ENCODE results near the gene KCNIP2. TPM values are rescaled to one million over a fixed set of nuclear protein-coding genes. Genes with fewer than 3 reads are reported as not detected.
A peak's percentile ranks its signal among the peaks of the same experiment; 100 is the strongest.

KCNIP2 gene
- total and polyA plus RNA-seq, 2 of the 13 experiments (the other 11 are each of a cell fraction or from before 2014, with no cell fraction given) = 0.42 to 0.70 TPM

DNA sequence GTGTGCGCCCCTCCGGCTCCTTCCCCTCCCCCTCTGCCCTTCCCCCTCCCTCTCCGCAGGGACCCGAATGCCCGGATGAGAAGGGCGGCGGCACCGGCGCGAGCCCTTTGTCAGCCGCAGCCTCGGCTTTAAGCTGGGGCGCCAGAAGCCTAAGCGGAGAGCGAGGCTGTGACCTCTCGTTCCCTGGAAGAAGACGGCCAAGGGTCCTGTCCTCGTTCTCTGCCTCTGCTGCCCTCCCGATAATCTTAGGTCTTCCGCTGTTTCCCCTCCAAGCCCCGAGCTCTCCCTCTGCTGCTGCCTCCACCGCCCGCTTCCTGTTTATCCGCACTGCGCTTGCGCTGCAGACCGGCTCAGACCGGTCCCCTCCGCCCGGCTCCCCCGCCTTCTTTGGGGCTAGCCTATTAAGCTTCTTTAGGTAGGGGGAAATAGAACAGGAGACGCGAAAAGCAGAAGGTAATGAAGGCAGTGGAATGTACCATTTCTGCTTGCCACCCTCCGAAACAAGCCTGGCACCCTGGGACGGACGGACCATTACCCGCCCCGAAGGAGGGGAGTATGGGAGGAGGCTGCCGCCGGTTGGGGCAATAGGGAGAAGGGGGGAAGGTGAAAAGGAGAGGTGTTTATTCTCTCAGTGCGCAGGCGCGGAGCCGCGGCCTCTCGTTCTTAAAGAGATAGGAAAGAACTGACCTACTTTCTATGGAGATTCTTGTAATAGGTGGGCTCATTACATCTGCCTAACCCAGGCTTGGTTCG is 25.3 kb downstream of the KCNIP2 start, which contains the start of gene OGA (continued):
- TF ChIP-seq HNF4G (IDR thresholded peaks at IDR 0.05; ENCODE audit: borderline replicate concordance, low read depth, low read length) = no peak; the same call in 1 of the 2 replicates
- peak; percentile 62; the same call in 1 of the 2 replicates for TF ChIP-seq HNF4G (CRISPR knock-in tag; IDR thresholded peaks at IDR 0.05; ENCODE audit: borderline replicate concordance, low read depth)
- no peak for TF ChIP-seq CERS6 (CRISPR knock-in tag; IDR thresholded peaks at IDR 0.05)
- peak; percentile 67; the same call in 1 of the 2 replicates for TF ChIP-seq KDM5A (IDR thresholded peaks at IDR 0.05; ENCODE audit: borderline replicate concordance, low read length)
- TF ChIP-seq ZNF441 (CRISPR knock-in tag; IDR thresholded peaks at IDR 0.05; ENCODE audit: borderline replicate concordance) = peak; percentile 18; the same call in 1 of the 2 replicates
- TF ChIP-seq, protein P1, sequence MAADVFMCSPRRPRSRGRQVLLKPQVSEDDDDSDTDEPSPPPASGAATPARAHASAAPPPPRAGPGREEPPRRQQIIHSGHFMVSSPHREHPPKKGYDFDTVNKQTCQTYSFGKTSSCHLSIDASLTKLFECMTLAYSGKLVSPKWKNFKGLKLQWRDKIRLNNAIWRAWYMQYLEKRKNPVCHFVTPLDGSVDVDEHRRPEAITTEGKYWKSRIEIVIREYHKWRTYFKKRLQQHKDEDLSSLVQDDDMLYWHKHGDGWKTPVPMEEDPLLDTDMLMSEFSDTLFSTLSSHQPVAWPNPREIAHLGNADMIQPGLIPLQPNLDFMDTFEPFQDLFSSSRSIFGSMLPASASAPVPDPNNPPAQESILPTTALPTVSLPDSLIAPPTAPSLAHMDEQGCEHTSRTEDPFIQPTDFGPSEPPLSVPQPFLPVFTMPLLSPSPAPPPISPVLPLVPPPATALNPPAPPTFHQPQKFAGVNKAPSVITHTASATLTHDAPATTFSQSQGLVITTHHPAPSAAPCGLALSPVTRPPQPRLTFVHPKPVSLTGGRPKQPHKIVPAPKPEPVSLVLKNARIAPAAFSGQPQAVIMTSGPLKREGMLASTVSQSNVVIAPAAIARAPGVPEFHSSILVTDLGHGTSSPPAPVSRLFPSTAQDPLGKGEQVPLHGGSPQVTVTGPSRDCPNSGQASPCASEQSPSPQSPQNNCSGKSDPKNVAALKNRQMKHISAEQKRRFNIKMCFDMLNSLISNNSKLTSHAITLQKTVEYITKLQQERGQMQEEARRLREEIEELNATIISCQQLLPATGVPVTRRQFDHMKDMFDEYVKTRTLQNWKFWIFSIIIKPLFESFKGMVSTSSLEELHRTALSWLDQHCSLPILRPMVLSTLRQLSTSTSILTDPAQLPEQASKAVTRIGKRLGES (CRISPR knock-in tag; IDR thresholded peaks at IDR 0.05; ENCODE audit: borderline replicate concordance) = no peak
- TF ChIP-seq ZNF766 (CRISPR knock-in tag; IDR thresholded peaks at IDR 0.05; ENCODE audit: borderline replicate concordance) = 0 out of 2 replicates have a peak, but pooled peaks have one; percentile 50
- peak; percentile 71 for TF ChIP-seq GABPB1 (CRISPR knock-in tag; IDR thresholded peaks at IDR 0.05)
- TF ChIP-seq THAP7 (CRISPR knock-in tag; IDR thresholded peaks at IDR 0.05) = no peak
- peak; percentile 48; the same call in 1 of the 2 replicates for TF ChIP-seq ELF3 (CRISPR knock-in tag; IDR thresholded peaks at IDR 0.05)
- TF ChIP-seq MXD4 (CRISPR knock-in tag; IDR thresholded peaks at IDR 0.05) = no peak
- no peak for TF ChIP-seq PBX2 (CRISPR knock-in tag; IDR thresholded peaks at IDR 0.05)
- peak; percentile 60; the same call in 1 of the 2 replicates for TF ChIP-seq REPIN1 (CRISPR knock-in tag; IDR thresholded peaks at IDR 0.05; ENCODE audit: borderline replicate concordance, low read depth)
- no peak for TF ChIP-seq TCF7 (IDR thresholded peaks at IDR 0.05; ENCODE audit: low read depth)
- no peak for TF ChIP-seq ZKSCAN5 (CRISPR knock-in tag; IDR thresholded peaks at IDR 0.05)
- no peak; the same call in 1 of the 2 replicates for TF ChIP-seq ZBTB25 (CRISPR knock-in tag; IDR thresholded peaks at IDR 0.05)
- TF ChIP-seq ZFP36L1 (CRISPR knock-in tag; IDR thresholded peaks at IDR 0.05) = no peak
- no peak for TF ChIP-seq ZNF891 (CRISPR knock-in tag; IDR thresholded peaks at IDR 0.05)
- TF ChIP-seq ZSCAN25 (CRISPR knock-in tag; IDR thresholded peaks at IDR 0.05) = peak; percentile 61; the same call in 1 of the 2 replicates
- peak; percentile 92 for TF ChIP-seq FOXK1 (CRISPR knock-in tag; IDR thresholded peaks at IDR 0.05; ENCODE audit: borderline replicate concordance, low read depth)
- TF ChIP-seq TRIM24 (CRISPR knock-in tag; IDR thresholded peaks at IDR 0.05) = no peak
- peak; percentile 77; the same call in 1 of the 2 replicates for TF ChIP-seq ZNF619 (CRISPR knock-in tag; IDR thresholded peaks at IDR 0.05)
- no peak for TF ChIP-seq ZNF326 (CRISPR knock-in tag; IDR thresholded peaks at IDR 0.05; ENCODE audit: borderline replicate concordance)
